ENCODE results near the gene NDUFAF4.

NDUFAF4 gene

GRCh38 chr6:96841345-96841744, 56.3 kb downstream of the NDUFAF4 start:
- no peak for DNase-seq (ENCODE audit: low read depth, low spot score)

More at GRCh38 chr6:96841345-96841744, 56.3 kb downstream of the NDUFAF4 start:
- H3K27ac ChIP-seq: no peak overlapping the region
